Measurements from ENCODE around the gene LUM. TPM values are rescaled to one million over a fixed set of nuclear protein-coding genes. Genes with fewer than 3 reads are reported as not detected.

LUM gene
- total and polyA plus RNA-seq, 2 experiments from 2014 or later, result 2.3 to 12.7 TPM

DNA sequence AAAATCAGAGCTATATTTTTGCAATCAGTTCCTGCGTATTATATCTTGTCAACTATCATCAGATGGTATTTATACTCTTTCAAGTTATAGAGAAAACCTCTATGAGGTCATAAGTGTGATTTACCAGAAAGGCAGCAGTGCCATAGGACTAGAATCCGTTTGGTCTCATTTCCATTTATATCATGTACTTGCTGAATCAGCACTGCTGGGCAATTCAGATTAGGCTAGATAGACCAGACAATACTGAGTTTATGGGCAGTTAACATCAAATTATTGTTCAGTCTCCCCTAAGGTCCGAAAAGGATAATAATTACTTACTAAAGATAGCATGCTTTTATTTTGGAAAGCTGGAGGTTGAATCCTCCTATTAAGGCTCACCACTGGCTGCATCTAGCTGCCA, 46.7 kb downstream of the LUM start:
- TF ChIP-seq, protein P1, sequence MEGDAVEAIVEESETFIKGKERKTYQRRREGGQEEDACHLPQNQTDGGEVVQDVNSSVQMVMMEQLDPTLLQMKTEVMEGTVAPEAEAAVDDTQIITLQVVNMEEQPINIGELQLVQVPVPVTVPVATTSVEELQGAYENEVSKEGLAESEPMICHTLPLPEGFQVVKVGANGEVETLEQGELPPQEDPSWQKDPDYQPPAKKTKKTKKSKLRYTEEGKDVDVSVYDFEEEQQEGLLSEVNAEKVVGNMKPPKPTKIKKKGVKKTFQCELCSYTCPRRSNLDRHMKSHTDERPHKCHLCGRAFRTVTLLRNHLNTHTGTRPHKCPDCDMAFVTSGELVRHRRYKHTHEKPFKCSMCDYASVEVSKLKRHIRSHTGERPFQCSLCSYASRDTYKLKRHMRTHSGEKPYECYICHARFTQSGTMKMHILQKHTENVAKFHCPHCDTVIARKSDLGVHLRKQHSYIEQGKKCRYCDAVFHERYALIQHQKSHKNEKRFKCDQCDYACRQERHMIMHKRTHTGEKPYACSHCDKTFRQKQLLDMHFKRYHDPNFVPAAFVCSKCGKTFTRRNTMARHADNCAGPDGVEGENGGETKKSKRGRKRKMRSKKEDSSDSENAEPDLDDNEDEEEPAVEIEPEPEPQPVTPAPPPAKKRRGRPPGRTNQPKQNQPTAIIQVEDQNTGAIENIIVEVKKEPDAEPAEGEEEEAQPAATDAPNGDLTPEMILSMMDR (IDR thresholded peaks at IDR 0.05; ENCODE audit: low read depth, low read length), result no peak
- no peaks in the 10 kb centered on the region for H3K36me3 ChIP-seq

DNA sequence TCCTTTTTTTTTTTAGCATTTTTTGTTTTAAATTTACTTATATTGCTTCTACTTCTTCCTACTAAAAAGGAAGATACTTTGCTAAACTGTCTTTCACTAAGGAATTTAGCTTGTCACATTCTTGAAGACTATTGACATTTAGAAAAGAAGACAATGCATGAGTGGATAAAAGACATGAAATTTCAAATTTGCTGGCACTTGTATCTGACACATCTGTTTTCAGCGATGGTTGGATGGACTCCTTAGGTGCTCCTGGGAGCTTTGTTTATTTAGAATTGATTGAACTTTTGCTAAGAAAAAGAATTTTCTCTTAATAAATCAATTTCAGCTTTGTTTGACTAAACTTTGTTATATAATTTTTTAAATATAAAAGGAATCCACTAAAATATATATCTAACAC, 50.2 kb downstream of the LUM start:
- H3K36me3 ChIP-seq, result no peaks in the 10 kb centered on the region
- H3K27ac ChIP-seq, result no peak overlapping the region
- no peak for DNase-seq (ENCODE audit: low read depth in 1 of 2, low spot score in 1 of 2)
- no peaks in the 10 kb centered on the region for H3K4me1 ChIP-seq (ENCODE audit: low read depth)
- H3K27me3 ChIP-seq, result no peaks in the 10 kb centered on the region
- H3K9me3 ChIP-seq (ENCODE audit: low read depth), result no peaks in the 10 kb centered on the region
- TF ChIP-seq, protein P1 (IDR thresholded peaks at IDR 0.05; ENCODE audit: low read depth, low read length), result no peak
- no peak overlapping the region for H3K4me3 ChIP-seq

More for the DNA sequence above, 46.7 kb downstream of the LUM start:
- H3K9me3 ChIP-seq (ENCODE audit: low read depth), result no peaks in the 10 kb centered on the region
- H3K4me1 ChIP-seq (ENCODE audit: low read depth), result peaks cover 11% of the 10 kb centered on the region
- no peaks in the 10 kb centered on the region for H3K27me3 ChIP-seq
- no peak overlapping the region for H3K27ac ChIP-seq
- no peak for DNase-seq (ENCODE audit: low read depth in 1 of 2, low spot score in 1 of 2)
- no peak overlapping the region for H3K4me3 ChIP-seq

DNA sequence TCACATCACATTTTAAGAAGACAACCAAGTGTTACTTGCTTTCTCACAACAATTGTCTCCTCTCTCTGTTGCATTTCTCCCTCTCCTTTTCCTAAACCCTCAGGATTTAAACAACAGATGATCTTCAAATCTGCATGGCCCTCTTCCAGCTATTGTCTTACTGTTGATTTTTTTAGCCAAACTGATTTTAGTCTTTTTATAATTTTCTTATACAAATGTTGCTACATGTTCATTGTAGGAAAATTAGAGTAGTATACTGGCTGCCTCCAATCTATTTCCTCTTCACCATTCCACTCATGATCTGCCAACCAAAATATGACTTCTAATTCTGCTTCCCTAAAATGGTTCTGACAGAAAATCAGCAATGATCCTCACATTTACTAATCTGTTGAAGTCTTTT, 52.1 kb downstream of the LUM start:
- Histone ChIP-seq H3K27ac (no peak overlapping the region), H3K27me3 (no peaks in the 10 kb centered on the region), H3K4me1 (ENCODE audit: low read depth) (no peaks in the 10 kb centered on the region), H3K4me3 (no peak overlapping the region), H3K9me3 (ENCODE audit: low read depth) (no peaks in the 10 kb centered on the region), H3K36me3 (no peaks in the 10 kb centered on the region)
- TF ChIP-seq, protein P1 (IDR thresholded peaks at IDR 0.05; ENCODE audit: low read depth, low read length), result no peak
- no peak for DNase-seq (ENCODE audit: low read depth in 1 of 2, low spot score in 1 of 2)

DNA sequence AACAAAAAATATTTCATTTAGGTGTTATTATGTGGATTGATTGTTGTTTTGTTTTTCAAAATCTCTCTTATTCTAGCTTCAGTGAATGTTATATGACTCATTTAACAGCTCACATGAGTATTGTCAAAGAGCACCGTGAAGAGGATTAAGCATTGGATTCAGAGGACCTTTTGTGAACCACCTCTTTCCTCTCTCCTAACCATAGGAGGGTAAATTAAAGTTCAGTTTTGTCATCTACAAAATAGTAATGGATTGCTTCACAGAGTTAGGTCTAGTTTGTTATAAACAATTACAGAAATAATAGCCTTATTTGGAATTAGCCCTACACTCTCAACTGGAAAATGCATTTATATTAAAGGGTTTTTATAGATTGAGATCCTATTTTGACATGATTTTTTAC, 52.5 kb downstream of the LUM start:
- Histone ChIP-seq H3K27ac (no peak overlapping the region), H3K4me1 (ENCODE audit: low read depth) (no peaks in the 10 kb centered on the region), H3K27me3 (no peaks in the 10 kb centered on the region), H3K9me3 (ENCODE audit: low read depth) (no peaks in the 10 kb centered on the region), H3K4me3 (no peak overlapping the region), H3K36me3 (no peaks in the 10 kb centered on the region)
- TF ChIP-seq, protein P1 (IDR thresholded peaks at IDR 0.05; ENCODE audit: low read depth, low read length), result no peak
- no peak for DNase-seq (ENCODE audit: low read depth in 1 of 2, low spot score in 1 of 2)

DNA sequence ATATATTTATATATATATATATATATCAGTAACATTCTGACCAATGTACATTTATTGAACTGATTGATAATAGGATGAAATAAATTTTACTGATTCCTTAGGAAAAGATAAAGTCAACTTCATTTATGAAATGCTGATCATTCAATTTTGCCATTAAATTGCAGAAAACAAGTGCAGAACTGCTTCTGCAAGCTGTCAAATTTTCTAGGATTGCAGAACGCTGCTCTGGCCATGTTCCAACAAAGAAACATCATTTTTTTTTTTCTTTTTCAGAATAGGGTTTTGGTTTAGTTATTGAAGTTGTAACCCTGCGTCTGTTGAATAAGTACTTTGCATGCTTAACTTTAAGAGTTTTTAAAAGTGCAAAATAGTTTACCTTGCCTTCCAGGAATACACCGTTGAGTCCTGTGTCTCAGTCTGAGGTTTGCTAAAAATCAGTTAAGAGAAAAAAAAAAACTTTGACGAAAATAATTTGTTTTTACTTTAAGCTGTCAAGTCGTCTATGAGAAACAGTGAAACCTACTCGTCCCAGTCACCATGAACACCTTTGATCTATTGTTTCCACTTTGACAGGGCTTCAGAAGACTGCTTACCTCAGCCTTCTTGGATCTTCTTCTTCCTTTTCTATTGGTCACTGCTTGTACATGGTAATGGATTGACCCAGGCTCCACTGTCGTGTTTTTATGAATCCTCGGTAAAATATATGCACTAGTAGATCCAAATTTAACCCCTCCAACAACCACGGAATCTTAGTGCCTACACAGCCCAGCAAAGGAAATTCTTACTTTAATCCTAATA, 53.7 kb downstream of the LUM start, which contains the start of gene KERA:
Gene KERA (minus strand): TSS at position 657 of the 798 bp plus-strand sequence. CDS start 1,743 bp downstream, outside the sequence.
- Histone ChIP-seq H3K36me3 (no peaks in the 10 kb centered on the region), H3K4me1 (ENCODE audit: low read depth) (no peaks in the 10 kb centered on the region), H3K4me3 (no peak within 1 kb of the TSS), H3K27me3 (no peaks in the 10 kb centered on the region), H3K27ac (no peak within 1 kb of the TSS), H3K9me3 (ENCODE audit: low read depth) (no peaks in the 10 kb centered on the region)
- peak in 1 of 2 donors; percentile 5 for DNase-seq (ENCODE audit: low read depth in 1 of 2, low spot score in 1 of 2)
- TF ChIP-seq, protein P1 (IDR thresholded peaks at IDR 0.05; ENCODE audit: low read depth, low read length), result no peak

Data from cardiac muscle cell (in vitro differentiated cells and primary cell).